PC-3 (cell line): ENCODE measurements around the gene KAZN. TPM values are rescaled to one million over a fixed set of nuclear protein-coding genes. Genes with fewer than 3 reads are reported as not detected.

Source experiments
- ATAC-seq: fragments of 200-7000 bp; cut with Tn5 transposase; 2 replicates; pipeline ENCODE4 v1.9.1; 2020; ENCODE audit warnings: mild to moderate bottlenecking, moderate library complexity
- BruUV-seq: library from RNA; stranded (reverse); fragments of 400-500 nt; replicated peaks from 2 replicates; lab custom pipeline; 2021; lab: Mats Ljungman, UMichigan
- CTCF ChIA-PET: fragments of 300-600 bp; sonication (Branson Sonifier 250); formaldehyde crosslinking; loops from one replicate; lab custom pipeline; 2022; ENCODE audit warnings: antibody characterized with exemption; lab: Charles Lee
- POLR2A ChIA-PET: fragments of 300-600 bp; sonication (Branson Sonifier 250); formaldehyde crosslinking; loops from one replicate; lab custom pipeline; 2022; ENCODE audit warnings: antibody characterized with exemption; ENCODE audit not compliant: unreplicated experiment; lab: Charles Lee
- DNase-seq: peaks from one replicate; pipeline ENCODE4 v3.0.0-alpha.2; 2015
- H2AFZ ChIP-seq: fragments of 300-600 bp; sonication (generic); 2 replicates; pipeline ENCODE4 v1.6.0; 2016; ENCODE audit warnings: antibody characterized with exemption, low read length
- H3F3A ChIP-seq: fragments of 300-600 bp; sonication (generic); one replicate; pipeline ENCODE4 v1.6.0; 2017; ENCODE audit warnings: antibody characterized with exemption, low read length, control low read depth, mild to moderate bottlenecking; ENCODE audit not compliant: unreplicated experiment
- H3K27ac ChIP-seq: fragments of 300-600 bp; sonication (generic); 2 replicates; pipeline ENCODE4 v1.5.1; 2016; ENCODE audit warnings: mild to moderate bottlenecking, low read length
- H3K27me3 ChIP-seq: fragments of 300-600 bp; sonication (generic); 2 replicates; pipeline ENCODE4 v1.6.1; 2016; ENCODE audit warnings: low read length, mixed read lengths
- H3K36me3 ChIP-seq: fragments of 300-600 bp; sonication (generic); 2 replicates; pipeline ENCODE4 v1.6.1; 2016; ENCODE audit warnings: low read depth, mixed run types, low read length, mixed read lengths
- H3K4me1 ChIP-seq: fragments of 300-600 bp; sonication (generic); 2 replicates; pipeline ENCODE4 v1.5.1; 2016; ENCODE audit warnings: low read length; ENCODE audit not compliant: insufficient read depth
- H3K4me2 ChIP-seq: fragments of 300-600 bp; sonication (generic); 2 replicates; pipeline ENCODE4 v1.6.0; 2016; ENCODE audit warnings: low read length
- H3K4me3 ChIP-seq: fragments of 300-600 bp; sonication (generic); 2 replicates; pipeline ENCODE4 v1.5.1; 2016; ENCODE audit warnings: mild to moderate bottlenecking, low read length, mixed read lengths
- H3K79me2 ChIP-seq: fragments of 300-600 bp; sonication (generic); 2 replicates; pipeline ENCODE4 v1.6.1; 2017; ENCODE audit warnings: low read length, mixed read lengths
- H3K9ac ChIP-seq: fragments of 300-600 bp; sonication (generic); 2 replicates; pipeline ENCODE4 v1.6.0; 2016; ENCODE audit warnings: mild to moderate bottlenecking, low read length
- H3K9me2 ChIP-seq: fragments of 300-600 bp; sonication (generic); replicated peaks from 2 replicates; pipeline ENCODE4 v1.6.1; 2016; ENCODE audit warnings: mixed run types, low read length, mixed read lengths
- H3K9me3 ChIP-seq: fragments of 300-600 bp; sonication (generic); 2 replicates; pipeline ENCODE4 v1.6.1; 2016; ENCODE audit warnings: low read length, mixed read lengths
- H4K20me1 ChIP-seq: fragments of 300-600 bp; sonication (generic); 2 replicates; pipeline ENCODE4 v1.6.1; 2016; ENCODE audit warnings: low read length, mixed read lengths
- EZH2 ChIP-seq: fragments of 300-600 bp; sonication (generic); IDR thresholded peaks from one replicate; pipeline ENCODE4 v1.6.1; 2017; ENCODE audit warnings: antibody characterized with exemption, mild to moderate bottlenecking, low read length; ENCODE audit not compliant: unreplicated experiment
- EZH2phosphoT487 ChIP-seq: fragments of 300-600 bp; sonication (generic); IDR thresholded peaks from 2 replicates; pipeline ENCODE4 v1.6.1; 2018; ENCODE audit warnings: mild to moderate bottlenecking, antibody characterized with exemption, low read length, borderline replicate concordance
- intact Hi-C: fragments of 100-400 bp; cut with micrococcal nuclease; formaldehyde crosslinking; loops from 2 replicates; pipeline ENCODE4 v1.9.0; 2023
- total RNA-seq: library from RNA; depleted of rRNA; stranded (reverse); fragments of >200 nt; gene quantifications from 2 replicates; pipeline ENCODE4 v1.2.3, GENCODE V29; 2014
- TF ChIP-seq, protein P1 (sequence below): fragments of 300-600 bp; sonication (generic); conservative IDR thresholded peaks from 2 replicates; pipeline ENCODE4 v1.5.1; 2017; ENCODE audit warnings: antibody characterized with exemption, low read depth, mild to moderate bottlenecking, low read length

The KAZN gene
- total RNA-seq, 1 experiment from 2014 or later = 2.0 TPM

GRCh38 chr1:14742181-14742980, 143.9 kb downstream of the KAZN start:
- DNase-seq (peak; percentile 96), ATAC-seq (peak; percentile 70)
- H3K36me3 ChIP-seq = no peaks in the 10 kb centered on the region
- H3K79me2 ChIP-seq = no peaks in the 10 kb centered on the region
- no peak for TF ChIP-seq EZH2phosphoT487
- TF ChIP-seq, protein P1, sequence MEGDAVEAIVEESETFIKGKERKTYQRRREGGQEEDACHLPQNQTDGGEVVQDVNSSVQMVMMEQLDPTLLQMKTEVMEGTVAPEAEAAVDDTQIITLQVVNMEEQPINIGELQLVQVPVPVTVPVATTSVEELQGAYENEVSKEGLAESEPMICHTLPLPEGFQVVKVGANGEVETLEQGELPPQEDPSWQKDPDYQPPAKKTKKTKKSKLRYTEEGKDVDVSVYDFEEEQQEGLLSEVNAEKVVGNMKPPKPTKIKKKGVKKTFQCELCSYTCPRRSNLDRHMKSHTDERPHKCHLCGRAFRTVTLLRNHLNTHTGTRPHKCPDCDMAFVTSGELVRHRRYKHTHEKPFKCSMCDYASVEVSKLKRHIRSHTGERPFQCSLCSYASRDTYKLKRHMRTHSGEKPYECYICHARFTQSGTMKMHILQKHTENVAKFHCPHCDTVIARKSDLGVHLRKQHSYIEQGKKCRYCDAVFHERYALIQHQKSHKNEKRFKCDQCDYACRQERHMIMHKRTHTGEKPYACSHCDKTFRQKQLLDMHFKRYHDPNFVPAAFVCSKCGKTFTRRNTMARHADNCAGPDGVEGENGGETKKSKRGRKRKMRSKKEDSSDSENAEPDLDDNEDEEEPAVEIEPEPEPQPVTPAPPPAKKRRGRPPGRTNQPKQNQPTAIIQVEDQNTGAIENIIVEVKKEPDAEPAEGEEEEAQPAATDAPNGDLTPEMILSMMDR = no peak
- no peak for TF ChIP-seq EZH2
- peak overlapping the region; percentile 68 for H2AFZ ChIP-seq
- peak overlapping the region; percentile 98 for H3K27ac ChIP-seq
- no peaks in the 10 kb centered on the region for H4K20me1 ChIP-seq
- H3K9me3 ChIP-seq = no peaks in the 10 kb centered on the region
- H3K9ac ChIP-seq = peak overlapping the region; percentile 70
- no peaks in the 10 kb centered on the region for H3K9me2 ChIP-seq
- intact Hi-C loops = no loop called here
- no TSS peak for BruUV-seq
- H3K4me1 ChIP-seq = peaks cover 41% of the 10 kb centered on the region
- POLR2A ChIA-PET = no interaction called here
- peak overlapping the region; percentile 71 for H3K4me2 ChIP-seq
- no peaks in the 10 kb centered on the region for H3F3A ChIP-seq
- H3K27me3 ChIP-seq = no peaks in the 10 kb centered on the region
- CTCF ChIA-PET = no interaction called here
- H3K4me3 ChIP-seq = peak overlapping the region; percentile 23; the same call in 1 of the 2 replicates

GRCh38 chr1:14743368-14743767, 144.9 kb downstream of the KAZN start:
- H3K27ac ChIP-seq = peak overlapping the region; percentile 98; the same call in 1 of the 2 replicates
- no peaks in the 10 kb centered on the region for H3K36me3 ChIP-seq
- no peaks in the 10 kb centered on the region for H4K20me1 ChIP-seq
- H3K9ac ChIP-seq = no peak overlapping the region
- ATAC-seq = no peak
- intact Hi-C loops = no loop called here
- peaks cover 33% of the 10 kb centered on the region for H3K4me1 ChIP-seq
- no peaks in the 10 kb centered on the region for H3K9me2 ChIP-seq
- no peak overlapping the region for H2AFZ ChIP-seq
- H3K79me2 ChIP-seq = no peaks in the 10 kb centered on the region
- ChIA-PET POLR2A (no interaction called here), CTCF (no interaction called here)
- H3K4me2 ChIP-seq = no peak overlapping the region
- H3K27me3 ChIP-seq = no peaks in the 10 kb centered on the region
- no peak for DNase-seq
- no peaks in the 10 kb centered on the region for H3K9me3 ChIP-seq
- no TSS peak for BruUV-seq
- no peak overlapping the region for H3K4me3 ChIP-seq
- TF ChIP-seq EZH2 (no peak), EZH2phosphoT487 (no peak)
- TF ChIP-seq, protein P1 = no peak
- H3F3A ChIP-seq = no peaks in the 10 kb centered on the region
